ENCODE data around the gene RIPK3.

Gene RIPK3

GRCh38 chr14:24300326-24300980 lies 39.3 kb downstream of the RIPK3 start:
- DNase-seq, result no peak

- peak; percentile 66 to 88 for DNase-seq
Measured at GRCh38 chr14:24299255-24300191, 40.3 kb downstream of the RIPK3 start, which contains the start of the genes DHRS1 and NOP9. DHRS1 (minus strand) TSS chr14:24299780; CDS start chr14:24299106, 674 bp downstream. NOP9 (plus strand) TSS chr14:24299850; CDS start chr14:24299955, 105 bp downstream.

- DNase-seq, result peak; percentile 58 to 76
Measured at GRCh38 chr14:24298892-24299254, 40.9 kb downstream of the RIPK3 start.

- peak; percentile 17 to 51 for DNase-seq
Measured at GRCh38 chr14:24297190-24297964, 42.4 kb downstream of the RIPK3 start.

GRCh38 chr14:24296341-24297157 lies 43.2 kb downstream of the RIPK3 start:
- peak; percentile 68 to 75 for DNase-seq

GRCh38 chr14:24293525-24293924 lies 46.3 kb downstream of the RIPK3 start:
- no peak for DNase-seq

- DNase-seq, result no peak
Measured at GRCh38 chr14:24292118-24292807, 47.5 kb downstream of the RIPK3 start.

GRCh38 chr14:24291446-24292117 lies 48.2 kb downstream of the RIPK3 start:
- DNase-seq, result no peak

GRCh38 chr14:24290746-24291145 lies 49.0 kb downstream of the RIPK3 start:
- no peak for DNase-seq

GRCh38 chr14:24289649-24290280 lies 50.0 kb downstream of the RIPK3 start:
- DNase-seq, result no peak

- no peak for DNase-seq
Measured at GRCh38 chr14:24286996-24287395, 52.8 kb downstream of the RIPK3 start.

Measured in NCI-H524 (cell line).